IPS-18a (cell line): ENCODE results near the gene CD19.
"Not testable (repeated sequence)": the region's sequence is repeated elsewhere in the genome, so short reads cannot be mapped to it uniquely, and the experiment has no call there.

Experiments used
- H3K27ac ChIP-seq: one replicate; pipeline ENCODE4 v1.5.1; 2013; ENCODE audit warnings: low read length
- H3K27me3 ChIP-seq: one replicate; pipeline ENCODE4 v1.6.1; 2013; ENCODE audit warnings: mild to moderate bottlenecking, low read length; ENCODE audit not compliant: control insufficient read depth, insufficient read depth
- H3K36me3 ChIP-seq: one replicate; pipeline ENCODE4 v1.6.1; 2013; ENCODE audit warnings: low read depth, low read length; ENCODE audit not compliant: control insufficient read depth
- H3K4me1 ChIP-seq: one replicate; pipeline ENCODE4 v1.6.1; 2013; ENCODE audit warnings: low read depth, low read length; ENCODE audit not compliant: control insufficient read depth
- H3K4me3 ChIP-seq: one replicate; pipeline ENCODE4 v1.5.1; 2013; ENCODE audit warnings: low read length
- H3K9ac ChIP-seq: one replicate; pipeline ENCODE4 v1.6.1; 2013; ENCODE audit warnings: mild to moderate bottlenecking, low read length, moderate library complexity
- H3K9me3 ChIP-seq: one replicate; pipeline ENCODE4 v1.6.1; 2013; ENCODE audit warnings: low read depth, low read length; ENCODE audit not compliant: control insufficient read depth

CD19 gene

DNA sequence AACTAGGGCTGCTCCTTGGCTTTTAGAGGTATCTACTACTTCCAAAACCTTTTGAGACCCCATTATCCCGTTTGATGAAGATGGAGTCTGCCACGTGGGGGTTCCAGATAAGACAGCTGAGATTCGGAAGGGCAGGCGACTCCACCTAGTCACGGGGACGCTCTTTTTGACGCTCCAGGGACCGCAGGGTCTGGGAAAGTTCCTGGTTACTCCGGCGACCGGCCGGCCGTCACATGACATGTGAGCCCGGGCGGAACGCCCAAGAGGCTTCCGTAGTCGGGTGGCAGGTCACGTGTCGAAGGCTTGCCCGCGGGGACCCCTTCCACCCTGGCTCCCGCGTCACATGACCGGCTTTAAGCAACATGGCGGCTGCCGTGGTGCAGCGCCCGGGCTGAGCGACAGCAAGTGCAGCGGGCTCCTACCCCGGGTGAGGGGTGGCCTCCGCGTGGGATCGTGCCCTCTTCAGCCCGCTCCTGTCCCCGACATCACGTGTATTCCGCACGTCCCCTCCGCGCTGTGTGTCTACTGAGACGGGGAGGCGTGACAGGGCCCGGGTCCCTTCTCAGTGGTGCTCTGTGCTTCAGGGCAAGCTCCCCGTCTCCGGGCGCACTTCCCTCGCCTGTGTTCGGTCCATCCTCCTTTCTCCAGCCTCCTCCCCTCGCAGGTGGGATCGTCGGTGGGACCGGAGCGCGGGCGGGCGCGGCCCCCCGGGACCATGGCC is 42.8 kb downstream of the CD19 start, which contains the start of gene SPNS1:
TSS of gene SPNS1 (plus strand) at position 342 of the 721 bp plus-strand sequence. CDS start at position 716, 374 bp downstream.
- peak within 1 kb of the TSS; percentile 40 for H3K9ac ChIP-seq
- peak within 1 kb of the TSS; percentile 60 for H3K4me3 ChIP-seq
- H3K36me3 ChIP-seq = peaks cover 3% of the 10 kb centered on the region
- no peaks in the 10 kb centered on the region for H3K9me3 ChIP-seq
- no peaks in the 10 kb centered on the region for H3K27me3 ChIP-seq
- H3K4me1 ChIP-seq = no peaks in the 10 kb centered on the region
- H3K27ac ChIP-seq = no peak within 1 kb of the TSS

DNA sequence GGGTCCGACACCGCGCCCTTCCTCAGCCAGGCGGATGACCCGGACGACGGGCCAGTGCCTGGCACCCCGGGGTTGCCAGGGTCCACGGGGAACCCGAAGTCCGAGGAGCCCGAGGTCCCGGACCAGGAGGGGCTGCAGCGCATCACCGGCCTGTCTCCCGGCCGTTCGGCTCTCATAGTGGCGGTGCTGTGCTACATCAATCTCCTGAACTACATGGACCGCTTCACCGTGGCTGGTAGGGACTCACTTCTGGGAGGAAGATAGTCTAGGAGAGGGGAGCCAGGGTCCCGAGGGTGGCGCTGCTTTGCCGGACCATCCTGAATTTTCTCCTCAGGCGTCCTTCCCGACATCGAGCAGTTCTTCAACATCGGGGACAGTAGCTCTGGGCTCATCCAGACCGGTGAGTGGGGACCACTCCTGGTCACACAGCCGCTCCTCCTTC is 43.4 kb downstream of the CD19 start:
- peak overlapping the region; percentile 40 for H3K9ac ChIP-seq
- no peaks in the 10 kb centered on the region for H3K4me1 ChIP-seq
- no peaks in the 10 kb centered on the region for H3K9me3 ChIP-seq
- H3K27me3 ChIP-seq = no peaks in the 10 kb centered on the region
- H3K4me3 ChIP-seq = peak overlapping the region; percentile 60
- peaks cover 3% of the 10 kb centered on the region for H3K36me3 ChIP-seq
- no peak overlapping the region for H3K27ac ChIP-seq

DNA sequence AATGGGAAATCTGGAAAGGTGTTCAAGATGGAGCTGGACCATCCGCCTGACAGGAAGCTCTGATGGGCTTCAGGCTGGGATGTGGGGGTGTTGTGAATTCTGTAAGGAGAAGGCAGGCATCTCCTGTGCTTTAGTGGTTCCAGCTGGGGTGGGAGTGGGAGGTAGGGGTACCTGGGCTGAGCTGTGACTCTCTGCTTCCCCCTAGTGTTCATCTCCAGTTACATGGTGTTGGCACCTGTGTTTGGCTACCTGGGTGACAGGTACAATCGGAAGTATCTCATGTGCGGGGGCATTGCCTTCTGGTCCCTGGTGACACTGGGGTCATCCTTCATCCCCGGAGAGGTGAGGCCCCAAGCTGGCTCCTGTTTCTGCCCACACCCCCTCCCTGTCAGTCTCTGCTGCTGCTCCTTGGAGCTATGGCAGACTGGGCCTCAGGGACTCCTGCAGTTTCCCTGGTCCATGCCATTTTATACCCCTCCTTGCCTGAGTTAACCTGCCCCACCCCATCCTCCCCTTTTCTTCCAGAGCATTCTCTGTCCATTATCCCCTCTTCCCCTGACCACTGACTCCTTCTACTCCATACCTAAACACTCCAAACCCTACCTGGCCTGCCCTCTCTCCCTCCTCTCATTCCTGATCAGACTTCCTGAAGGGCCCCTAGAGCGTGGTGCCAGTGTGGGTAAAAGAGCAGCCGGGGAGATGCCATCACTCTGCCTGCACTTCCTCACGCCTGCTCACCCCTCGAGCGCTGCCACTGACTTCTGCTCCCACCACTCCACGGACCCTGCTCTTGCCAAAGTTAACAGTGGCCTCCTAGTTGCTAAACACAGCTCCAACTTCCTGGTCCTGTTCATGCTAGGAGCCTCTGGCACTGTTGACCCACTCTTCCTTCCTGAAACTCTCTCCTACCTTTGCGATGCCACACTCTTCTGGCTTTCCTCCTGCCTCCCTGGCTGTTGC is 46.2 kb downstream of the CD19 start:
- no peak overlapping the region for H3K27ac ChIP-seq
- no peaks in the 10 kb centered on the region for H3K9me3 ChIP-seq
- H3K27me3 ChIP-seq = no peaks in the 10 kb centered on the region
- no peaks in the 10 kb centered on the region for H3K4me1 ChIP-seq
- H3K36me3 ChIP-seq = peaks cover 7% of the 10 kb centered on the region
- H3K9ac ChIP-seq = no peak overlapping the region
- no peak overlapping the region for H3K4me3 ChIP-seq

DNA sequence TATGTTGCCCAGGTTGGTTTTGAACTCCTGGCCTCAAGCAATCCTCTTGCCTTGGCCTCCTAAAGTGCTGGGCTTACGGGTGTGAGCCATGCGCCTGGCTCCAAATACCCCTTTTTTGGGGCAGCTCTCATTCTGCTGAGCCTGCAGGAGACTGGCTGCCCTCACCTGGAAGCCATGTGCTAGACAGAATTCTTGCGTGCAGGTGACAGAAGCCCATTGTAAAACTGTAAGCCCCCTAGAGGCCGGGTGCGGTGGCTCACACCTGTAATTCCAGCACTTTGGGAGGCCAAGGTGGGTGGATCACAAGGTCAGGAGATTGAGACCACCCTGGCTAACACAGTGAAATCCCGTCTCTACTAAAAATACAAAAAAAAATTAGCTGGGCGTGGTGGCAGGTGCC is 48.6 kb downstream of the CD19 start:
- H3K9ac ChIP-seq, H3K27ac ChIP-seq, H3K27me3 ChIP-seq, H3K4me3 ChIP-seq, H3K4me1 ChIP-seq, H3K9me3 ChIP-seq: not testable (repeated sequence)
- peaks cover 10% of the 10 kb centered on the region for H3K36me3 ChIP-seq

DNA sequence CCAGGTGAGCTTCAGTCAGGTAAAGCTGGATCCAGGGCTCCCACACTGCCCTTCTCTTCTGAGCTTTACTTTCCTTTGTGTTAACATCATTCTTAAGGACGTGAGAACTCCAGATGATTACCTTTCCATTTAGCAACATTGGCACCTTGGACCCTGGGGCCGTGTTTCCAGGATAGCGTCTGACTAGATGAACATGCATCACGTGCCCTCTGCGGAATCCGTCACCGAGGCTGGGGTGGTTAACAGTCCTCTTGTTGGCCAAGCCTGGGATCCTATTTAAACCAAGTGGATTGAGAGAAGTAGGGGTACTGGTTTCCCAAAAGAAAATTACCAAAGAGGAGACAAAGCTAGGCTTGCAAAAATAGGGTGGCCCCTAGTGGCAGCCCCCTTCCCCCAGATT is 49.2 kb downstream of the CD19 start:
- no peaks in the 10 kb centered on the region for H3K4me1 ChIP-seq
- H3K9ac ChIP-seq = no peak overlapping the region
- H3K27ac ChIP-seq = no peak overlapping the region
- peaks cover 10% of the 10 kb centered on the region for H3K36me3 ChIP-seq
- H3K9me3 ChIP-seq = no peaks in the 10 kb centered on the region
- no peaks in the 10 kb centered on the region for H3K27me3 ChIP-seq
- H3K4me3 ChIP-seq = no peak overlapping the region

DNA sequence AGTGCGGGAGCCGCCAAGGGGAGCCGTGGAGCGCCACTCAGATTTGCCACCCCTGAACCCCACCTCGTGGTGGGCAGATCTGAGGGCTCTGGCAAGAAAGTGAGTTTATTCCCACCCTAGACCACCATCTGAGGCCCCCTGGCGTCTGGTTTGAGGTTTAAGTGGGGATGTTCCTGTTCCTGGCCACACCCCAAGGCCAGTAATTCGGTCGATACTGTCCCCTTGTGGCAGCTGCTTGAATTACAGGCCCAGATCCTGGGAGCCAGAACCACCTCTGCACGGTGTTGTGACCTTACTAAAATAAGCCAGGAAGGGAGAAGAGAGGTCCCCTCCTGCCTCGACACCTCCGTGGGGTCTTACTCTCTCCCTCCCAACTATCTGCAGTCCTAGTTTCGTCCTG is 49.7 kb downstream of the CD19 start:
- Histone ChIP-seq H3K9me3 (no peaks in the 10 kb centered on the region), H3K4me1 (no peaks in the 10 kb centered on the region), H3K4me3 (no peak overlapping the region), H3K27ac (no peak overlapping the region), H3K9ac (no peak overlapping the region), H3K27me3 (no peaks in the 10 kb centered on the region), H3K36me3 (peaks cover 10% of the 10 kb centered on the region)

DNA sequence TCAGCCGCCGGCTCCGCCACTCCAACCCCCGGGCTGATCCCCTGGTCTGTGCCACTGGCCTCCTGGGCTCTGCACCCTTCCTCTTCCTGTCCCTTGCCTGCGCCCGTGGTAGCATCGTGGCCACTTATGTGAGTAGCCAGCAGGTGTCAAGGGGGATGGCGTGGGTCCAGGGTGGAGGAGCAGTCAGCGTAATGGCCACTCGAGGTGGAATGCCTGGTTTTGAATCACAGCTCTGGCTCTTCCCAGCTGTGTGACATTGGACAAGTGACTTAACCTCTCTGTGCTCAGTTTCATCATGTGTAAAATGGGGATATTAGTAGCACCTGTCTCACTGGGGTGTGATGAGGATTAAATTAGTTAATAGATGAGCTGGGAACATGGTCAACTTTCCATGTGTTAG is 50.6 kb downstream of the CD19 start:
- Histone ChIP-seq H3K4me1 (no peaks in the 10 kb centered on the region), H3K4me3 (no peak overlapping the region), H3K27ac (no peak overlapping the region), H3K9ac (no peak overlapping the region), H3K36me3 (peaks cover 15% of the 10 kb centered on the region), H3K27me3 (no peaks in the 10 kb centered on the region), H3K9me3 (no peaks in the 10 kb centered on the region)

DNA sequence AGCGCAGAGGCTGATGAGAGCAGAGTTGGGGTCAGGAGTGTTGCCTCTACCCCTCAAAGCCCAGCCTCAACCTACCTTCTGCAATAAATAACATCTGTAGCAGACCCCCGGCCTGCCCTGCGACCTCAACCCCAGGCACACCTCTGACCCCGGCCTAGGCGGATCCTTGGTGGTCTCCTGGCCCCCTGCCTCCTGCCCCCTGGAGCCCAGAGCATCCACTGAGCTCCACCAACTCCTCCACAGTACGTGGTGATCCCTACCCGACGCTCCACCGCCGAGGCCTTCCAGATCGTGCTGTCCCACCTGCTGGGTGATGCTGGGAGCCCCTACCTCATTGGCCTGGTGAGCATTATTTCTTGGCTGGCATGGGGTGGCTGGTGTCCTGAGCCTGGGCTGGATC is 51.2 kb downstream of the CD19 start:
- no peak overlapping the region for H3K27ac ChIP-seq
- H3K36me3 ChIP-seq = peaks cover 15% of the 10 kb centered on the region
- H3K9ac ChIP-seq = no peak overlapping the region
- no peak overlapping the region for H3K4me3 ChIP-seq
- no peaks in the 10 kb centered on the region for H3K9me3 ChIP-seq
- no peaks in the 10 kb centered on the region for H3K4me1 ChIP-seq
- H3K27me3 ChIP-seq = no peaks in the 10 kb centered on the region

DNA sequence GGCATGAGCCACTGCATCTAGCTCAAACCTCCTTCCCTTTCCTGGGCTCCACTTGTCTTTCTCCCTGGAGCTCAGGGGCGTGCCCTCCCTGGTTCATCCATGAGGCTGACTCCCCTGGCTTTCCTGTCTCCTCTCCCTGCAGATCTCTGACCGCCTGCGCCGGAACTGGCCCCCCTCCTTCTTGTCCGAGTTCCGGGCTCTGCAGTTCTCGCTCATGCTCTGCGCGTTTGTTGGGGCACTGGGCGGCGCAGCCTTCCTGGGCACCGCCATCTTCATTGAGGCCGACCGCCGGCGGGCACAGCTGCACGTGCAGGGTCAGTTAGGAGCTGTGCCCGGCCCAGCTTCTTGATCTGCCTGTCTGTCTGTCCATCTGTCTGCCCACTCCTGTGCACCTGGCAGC is 51.9 kb downstream of the CD19 start:
- Histone ChIP-seq H3K4me1 (no peaks in the 10 kb centered on the region), H3K27ac (no peak overlapping the region), H3K9ac (no peak overlapping the region), H3K27me3 (no peaks in the 10 kb centered on the region), H3K36me3 (peaks cover 15% of the 10 kb centered on the region), H3K4me3 (no peak overlapping the region), H3K9me3 (no peaks in the 10 kb centered on the region)

DNA sequence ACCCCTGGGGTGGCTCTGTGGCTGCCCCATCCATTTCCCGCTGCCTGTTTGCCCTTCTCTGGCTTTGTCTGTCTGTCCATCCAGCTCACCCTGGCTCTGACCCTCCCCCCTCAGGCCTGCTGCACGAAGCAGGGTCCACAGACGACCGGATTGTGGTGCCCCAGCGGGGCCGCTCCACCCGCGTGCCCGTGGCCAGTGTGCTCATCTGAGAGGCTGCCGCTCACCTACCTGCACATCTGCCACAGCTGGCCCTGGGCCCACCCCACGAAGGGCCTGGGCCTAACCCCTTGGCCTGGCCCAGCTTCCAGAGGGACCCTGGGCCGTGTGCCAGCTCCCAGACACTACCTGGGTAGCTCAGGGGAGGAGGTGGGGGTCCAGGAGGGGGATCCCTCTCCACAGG is 52.3 kb downstream of the CD19 start:
- H3K9ac ChIP-seq = no peak overlapping the region
- H3K27me3 ChIP-seq = no peaks in the 10 kb centered on the region
- H3K4me1 ChIP-seq = no peaks in the 10 kb centered on the region
- no peak overlapping the region for H3K4me3 ChIP-seq
- no peak overlapping the region for H3K27ac ChIP-seq
- no peaks in the 10 kb centered on the region for H3K9me3 ChIP-seq
- peaks cover 12% of the 10 kb centered on the region for H3K36me3 ChIP-seq

DNA sequence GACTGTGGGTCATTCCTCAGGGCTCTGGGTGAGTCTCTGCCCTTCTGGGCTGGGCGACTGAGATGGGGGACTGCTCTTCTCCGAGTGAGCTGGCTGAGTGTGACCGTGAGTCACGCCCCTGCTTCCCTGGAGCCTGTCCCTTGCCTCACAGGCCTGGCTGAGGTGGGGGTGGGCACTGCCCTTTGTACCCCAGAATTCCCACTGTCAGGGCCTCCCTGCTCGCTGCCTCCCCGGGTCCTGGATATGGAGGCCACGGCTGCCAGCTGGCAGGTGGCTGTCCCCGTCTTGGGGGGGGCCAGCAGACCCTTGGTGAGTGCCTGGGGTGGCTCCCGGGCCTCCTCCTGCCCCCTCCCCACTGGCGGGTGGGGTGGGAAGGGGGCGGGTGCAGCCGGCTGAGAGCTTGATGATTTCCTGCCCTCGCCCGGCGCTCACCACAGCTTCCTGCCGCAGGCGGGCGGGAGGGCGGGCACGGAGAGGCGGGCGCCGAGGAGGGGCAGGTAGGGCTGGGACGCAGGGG is 52.9 kb downstream of the CD19 start, which contains the start of gene LAT:
TSS of gene LAT (plus strand) at position 434 of the 517 bp plus-strand sequence. CDS start 366 bp downstream, outside the sequence.
- no peak within 1 kb of the TSS for H3K4me3 ChIP-seq
- H3K27ac ChIP-seq = no peak within 1 kb of the TSS
- H3K9me3 ChIP-seq = no peaks in the 10 kb centered on the region
- H3K36me3 ChIP-seq = peaks cover 12% of the 10 kb centered on the region
- no peak within 1 kb of the TSS for H3K9ac ChIP-seq
- no peaks in the 10 kb centered on the region for H3K4me1 ChIP-seq
- no peaks in the 10 kb centered on the region for H3K27me3 ChIP-seq
